Adrenal gland (tissue), 5 donors: ENCODE data around the gene SLC34A1.

ENCODE experiments used
- POLR2A ChIP-seq, 2 donors: fragments of 450-650 bp; IDR thresholded peaks; one replicate each; pipeline ENCODE4 v1.6.1; 2017; ENCODE audit warnings: antibody characterized with exemption in 2 of 2, mild to moderate bottlenecking in 2 of 2, moderate library complexity in 1 of 2
- TF ChIP-seq, protein P1 (sequence below), 6 experiments: fragments of 450-650 bp in 4 of 6; fragments of 200-600 bp in 2 of 6; sonication (generic) in 1 of 6; IDR thresholded peaks; 1 replicate in 5 of 6; 2 replicates in 1 of 6; pipeline versions ENCODE4 v1.5.1 to v1.8.0; 2016 to 2021; ENCODE audit warnings: antibody characterized with exemption in 6 of 6, mild to moderate bottlenecking in 2 of 6, moderate library complexity in 1 of 6
- donor health status: DM: no; HTN: no; CAD: no.

DNA sequence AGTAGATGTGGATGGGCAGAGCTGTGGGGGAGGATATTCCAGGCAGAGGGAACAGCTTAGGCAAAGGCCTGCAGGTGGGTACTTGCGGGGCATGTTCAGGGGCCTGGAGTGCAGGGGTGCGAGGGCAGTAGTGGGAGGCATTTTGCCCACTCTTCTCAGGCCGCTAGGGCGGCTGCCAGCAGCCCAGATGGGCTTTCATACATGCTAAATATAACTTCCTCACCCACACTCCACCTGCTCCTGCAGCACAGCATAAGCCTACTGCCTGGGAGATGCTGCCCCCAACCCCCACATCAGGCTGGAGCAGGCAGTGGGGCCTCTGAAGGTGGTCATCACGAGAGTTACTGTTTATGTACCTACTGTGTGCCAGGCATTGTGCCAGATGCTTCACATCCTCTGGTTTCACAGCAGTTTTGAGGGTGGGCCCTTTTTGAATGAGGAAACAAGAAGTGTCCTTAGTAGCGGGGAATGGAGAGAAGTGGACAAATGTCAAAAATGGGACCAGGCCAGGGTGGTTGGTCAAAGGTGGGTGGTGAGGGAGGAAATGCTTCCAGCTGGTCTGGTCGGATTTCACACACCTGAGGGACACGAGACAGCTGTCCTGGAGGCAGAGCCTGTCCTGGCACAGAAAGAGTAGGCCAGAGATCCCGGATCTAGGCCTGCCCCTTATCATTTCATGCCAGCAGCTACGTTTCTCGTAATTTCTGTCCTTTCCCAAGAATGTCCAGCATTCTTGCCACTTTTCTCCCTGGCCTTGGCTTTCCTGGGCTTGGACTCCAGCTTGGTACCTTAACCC is 14.4 kb upstream of the SLC34A1 start:
- TF ChIP-seq, protein P1, sequence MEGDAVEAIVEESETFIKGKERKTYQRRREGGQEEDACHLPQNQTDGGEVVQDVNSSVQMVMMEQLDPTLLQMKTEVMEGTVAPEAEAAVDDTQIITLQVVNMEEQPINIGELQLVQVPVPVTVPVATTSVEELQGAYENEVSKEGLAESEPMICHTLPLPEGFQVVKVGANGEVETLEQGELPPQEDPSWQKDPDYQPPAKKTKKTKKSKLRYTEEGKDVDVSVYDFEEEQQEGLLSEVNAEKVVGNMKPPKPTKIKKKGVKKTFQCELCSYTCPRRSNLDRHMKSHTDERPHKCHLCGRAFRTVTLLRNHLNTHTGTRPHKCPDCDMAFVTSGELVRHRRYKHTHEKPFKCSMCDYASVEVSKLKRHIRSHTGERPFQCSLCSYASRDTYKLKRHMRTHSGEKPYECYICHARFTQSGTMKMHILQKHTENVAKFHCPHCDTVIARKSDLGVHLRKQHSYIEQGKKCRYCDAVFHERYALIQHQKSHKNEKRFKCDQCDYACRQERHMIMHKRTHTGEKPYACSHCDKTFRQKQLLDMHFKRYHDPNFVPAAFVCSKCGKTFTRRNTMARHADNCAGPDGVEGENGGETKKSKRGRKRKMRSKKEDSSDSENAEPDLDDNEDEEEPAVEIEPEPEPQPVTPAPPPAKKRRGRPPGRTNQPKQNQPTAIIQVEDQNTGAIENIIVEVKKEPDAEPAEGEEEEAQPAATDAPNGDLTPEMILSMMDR (IDR thresholded peaks at IDR 0.05) = no peak
- TF ChIP-seq POLR2A (IDR thresholded peaks at IDR 0.05) = no peak
